LHCN-M2 (cell line): ENCODE measurements around the gene SCGB3A1. TPM values are rescaled to one million over a fixed set of nuclear protein-coding genes. Genes with fewer than 3 reads are reported as not detected.

Experiments used
- DNase-seq: peaks from one replicate; pipeline ENCODE4 v3.0.0-alpha.2; 2012; ENCODE audit warnings: low read depth
- total RNA-seq: library from RNA; depleted of rRNA; stranded (reverse); fragments of >200 nt; gene quantifications from 2 replicates; pipeline ENCODE4 v1.2.3, GENCODE V29; 2014

SCGB3A1 gene
- total RNA-seq, 1 experiment from 2014 or later, result not detected

- DNase-seq, result no peak
Observed at GRCh38 chr5:180606215-180606785, 15.0 kb upstream of the SCGB3A1 start.

GRCh38 chr5:180605554-180606214 is 14.4 kb upstream of the SCGB3A1 start:
- DNase-seq, result peak; percentile 45

- DNase-seq, result no peak
Observed at GRCh38 chr5:180604271-180604670, 13.0 kb upstream of the SCGB3A1 start.

- no peak for DNase-seq
Observed at GRCh38 chr5:180603076-180603594, 11.8 kb upstream of the SCGB3A1 start.

GRCh38 chr5:180602481-180603075 is 11.3 kb upstream of the SCGB3A1 start:
- DNase-seq, result no peak

- DNase-seq, result no peak
Observed at GRCh38 chr5:180601591-180602480, 10.5 kb upstream of the SCGB3A1 start.

- DNase-seq, result no peak
Observed at GRCh38 chr5:180600554-180601041, 9.3 kb upstream of the SCGB3A1 start.

GRCh38 chr5:180599981-180600553 is 8.8 kb upstream of the SCGB3A1 start:
- no peak for DNase-seq

- DNase-seq, result no peak
Observed at GRCh38 chr5:180599590-180599914, 8.3 kb upstream of the SCGB3A1 start.

GRCh38 chr5:180598797-180599589 is 7.7 kb upstream of the SCGB3A1 start:
- no peak for DNase-seq

GRCh38 chr5:180598316-180598701 is 7.0 kb upstream of the SCGB3A1 start:
- DNase-seq, result no peak

GRCh38 chr5:180596668-180597231 is 5.5 kb upstream of the SCGB3A1 start:
- DNase-seq, result no peak

GRCh38 chr5:180596115-180596667 is 4.9 kb upstream of the SCGB3A1 start:
- no peak for DNase-seq

- DNase-seq, result no peak
Observed at GRCh38 chr5:180595381-180596114, 4.2 kb upstream of the SCGB3A1 start.

- DNase-seq, result no peak
Observed at GRCh38 chr5:180595046-180595379, 3.7 kb upstream of the SCGB3A1 start.

- DNase-seq, result no peak
Observed at GRCh38 chr5:180594311-180595045, 3.2 kb upstream of the SCGB3A1 start.

GRCh38 chr5:180593446-180594206 is 2.3 kb upstream of the SCGB3A1 start:
- no peak for DNase-seq

GRCh38 chr5:180592176-180592575 is 877 bp upstream of the SCGB3A1 start:
- DNase-seq, result no peak
